Measurements from ENCODE around the gene HMG20A.

DNA sequence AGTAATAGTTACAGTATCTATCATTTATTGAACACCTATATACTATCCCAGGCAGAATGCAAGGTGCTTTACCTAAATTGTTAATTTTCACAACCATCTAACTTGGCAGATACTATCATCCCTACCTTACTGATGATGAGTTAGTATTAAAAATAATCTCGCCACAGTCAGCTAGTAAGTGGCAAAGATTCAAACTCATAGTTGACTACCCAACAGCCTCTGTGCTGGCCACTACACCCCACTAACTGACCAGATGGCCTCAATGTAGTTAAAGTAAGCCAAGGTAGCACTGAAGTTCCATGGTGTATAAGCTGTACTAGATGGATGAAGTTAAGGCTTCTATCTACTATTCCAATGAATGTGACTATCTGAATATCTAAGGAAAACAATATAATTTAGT lies 45.6 kb upstream of the HMG20A start:
- TF ChIP-seq, protein P1, sequence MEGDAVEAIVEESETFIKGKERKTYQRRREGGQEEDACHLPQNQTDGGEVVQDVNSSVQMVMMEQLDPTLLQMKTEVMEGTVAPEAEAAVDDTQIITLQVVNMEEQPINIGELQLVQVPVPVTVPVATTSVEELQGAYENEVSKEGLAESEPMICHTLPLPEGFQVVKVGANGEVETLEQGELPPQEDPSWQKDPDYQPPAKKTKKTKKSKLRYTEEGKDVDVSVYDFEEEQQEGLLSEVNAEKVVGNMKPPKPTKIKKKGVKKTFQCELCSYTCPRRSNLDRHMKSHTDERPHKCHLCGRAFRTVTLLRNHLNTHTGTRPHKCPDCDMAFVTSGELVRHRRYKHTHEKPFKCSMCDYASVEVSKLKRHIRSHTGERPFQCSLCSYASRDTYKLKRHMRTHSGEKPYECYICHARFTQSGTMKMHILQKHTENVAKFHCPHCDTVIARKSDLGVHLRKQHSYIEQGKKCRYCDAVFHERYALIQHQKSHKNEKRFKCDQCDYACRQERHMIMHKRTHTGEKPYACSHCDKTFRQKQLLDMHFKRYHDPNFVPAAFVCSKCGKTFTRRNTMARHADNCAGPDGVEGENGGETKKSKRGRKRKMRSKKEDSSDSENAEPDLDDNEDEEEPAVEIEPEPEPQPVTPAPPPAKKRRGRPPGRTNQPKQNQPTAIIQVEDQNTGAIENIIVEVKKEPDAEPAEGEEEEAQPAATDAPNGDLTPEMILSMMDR (IDR thresholded peaks at IDR 0.05 in 8 of 11, conservative IDR thresholded peaks at IDR 0.05 in 3 of 11): no peak
- no peak for TF ChIP-seq POLR2A (IDR thresholded peaks at IDR 0.05)
